ENCODE measurements around the gene PSMC3.
A peak's percentile ranks its signal among the peaks of the same experiment; 100 is the strongest.

The PSMC3 gene

DNA sequence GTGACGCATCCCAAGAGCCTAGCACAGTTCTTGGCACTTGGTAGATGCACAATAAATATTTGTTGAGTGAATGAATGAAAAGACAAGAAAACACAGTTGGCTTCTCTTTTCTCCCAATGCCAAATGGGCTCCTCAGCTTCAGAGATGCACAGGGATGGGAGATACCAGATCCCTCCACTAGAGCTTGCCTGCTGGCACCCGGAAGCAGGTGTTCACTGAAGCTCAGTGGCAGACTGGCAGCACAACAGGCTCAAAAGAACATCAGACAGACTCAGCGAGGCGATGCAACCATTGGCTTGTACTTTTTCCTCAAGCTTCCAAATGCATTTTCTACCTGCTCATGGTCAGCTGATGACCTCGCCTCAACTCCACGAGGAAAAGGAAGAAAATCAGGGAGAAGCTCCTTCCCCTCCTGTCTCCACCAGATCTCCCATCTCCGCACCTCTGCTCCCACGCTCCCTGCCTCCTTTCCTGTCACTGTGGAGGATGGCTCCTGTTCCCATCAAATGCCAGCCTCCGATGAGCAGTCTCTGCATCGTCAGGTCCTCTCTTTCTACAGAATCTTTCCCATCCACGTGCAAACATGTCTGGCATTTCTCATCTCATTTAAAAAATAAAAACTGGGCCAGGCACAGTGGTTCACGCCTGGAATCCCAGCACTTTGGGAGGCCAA, 16.9 kb upstream of the PSMC3 start:
- peak; percentile 56 for DNase-seq (ENCODE audit: low spot score)

DNA sequence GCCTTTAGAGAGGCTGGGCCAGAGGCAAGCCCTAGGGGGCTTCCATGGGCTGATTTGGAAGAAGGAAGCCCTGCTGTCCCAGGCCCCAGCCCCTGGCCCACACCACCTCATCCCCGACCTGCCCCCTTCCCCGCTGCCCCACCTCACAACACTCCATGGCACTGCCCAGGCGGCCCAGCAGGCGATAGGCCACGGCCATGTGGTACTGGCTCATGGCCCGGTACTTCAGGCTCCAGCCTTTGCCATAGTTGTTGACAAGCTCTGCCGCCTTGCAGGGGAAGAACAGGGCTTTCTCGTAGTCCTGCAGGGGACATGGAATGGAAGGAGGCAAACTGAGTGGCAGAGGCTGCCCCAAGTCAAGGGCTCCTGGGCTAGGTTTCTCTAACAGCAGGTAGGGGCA, 16.3 kb upstream of the PSMC3 start:
- no peak for DNase-seq (ENCODE audit: low spot score)

DNA sequence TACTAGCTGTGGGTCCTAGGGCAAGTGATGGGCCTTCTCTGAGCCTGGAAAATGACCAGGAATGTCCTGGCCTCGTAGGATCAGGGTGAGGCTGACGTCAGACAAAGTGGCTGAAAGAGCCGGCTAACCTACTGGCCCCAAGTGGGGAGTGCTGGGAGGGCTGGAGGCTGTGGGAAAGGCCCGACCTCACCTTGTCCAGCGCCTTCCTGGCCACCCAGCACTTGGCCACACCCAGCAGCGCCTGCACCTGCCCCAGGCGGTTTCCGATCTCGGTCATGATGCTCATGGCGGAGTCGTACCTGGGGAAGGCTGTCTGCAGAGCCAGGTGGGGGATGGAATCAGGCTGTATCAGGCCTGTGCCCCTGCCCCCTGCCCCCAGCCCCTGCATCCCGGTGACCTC, 15.2 kb upstream of the PSMC3 start:
- DNase-seq (ENCODE audit: low spot score) = no peak

DNA sequence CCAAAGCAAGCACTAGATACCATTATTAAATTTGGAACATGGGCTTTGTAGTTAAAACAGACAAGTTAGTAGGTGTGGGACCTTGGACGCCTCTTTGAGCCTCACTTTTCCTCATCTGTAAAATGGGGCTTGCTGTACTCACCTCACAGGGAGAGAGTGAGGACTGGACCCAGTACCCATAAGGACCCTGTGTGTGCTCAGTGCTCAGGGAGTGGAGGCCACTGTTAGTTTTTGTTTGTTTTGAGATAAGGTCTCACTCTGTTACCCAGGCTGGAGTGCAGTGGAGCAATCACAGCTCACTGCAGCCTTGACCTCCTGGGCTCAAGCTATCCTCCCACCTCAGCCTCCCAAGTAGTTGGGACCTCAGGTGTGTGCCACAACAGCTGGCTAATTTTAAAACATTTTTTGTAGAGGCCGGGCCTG, 13.8 kb upstream of the PSMC3 start:
- DNase-seq (ENCODE audit: low spot score) = no peak

DNA sequence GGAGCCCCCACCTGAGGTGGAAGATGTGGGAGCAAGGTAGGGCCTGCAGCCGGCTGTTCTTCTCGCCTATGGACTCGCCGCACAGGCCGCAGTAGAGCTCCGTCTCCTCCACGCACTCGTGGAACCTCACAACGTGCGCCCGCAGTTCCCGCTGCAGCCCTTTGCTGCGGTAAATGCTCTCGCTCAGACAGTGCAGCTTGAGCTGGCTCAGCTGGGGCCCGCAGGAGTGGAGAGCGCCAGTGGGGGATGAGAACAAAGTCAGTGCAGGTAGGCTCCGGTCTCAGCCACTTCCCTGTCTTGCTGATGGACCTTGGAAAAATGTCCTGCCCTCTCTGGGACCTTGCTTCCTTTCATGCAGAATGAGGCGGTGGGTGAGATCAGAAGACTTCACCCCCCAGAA, 12.5 kb upstream of the PSMC3 start:
- DNase-seq (ENCODE audit: low spot score) = no peak

DNA sequence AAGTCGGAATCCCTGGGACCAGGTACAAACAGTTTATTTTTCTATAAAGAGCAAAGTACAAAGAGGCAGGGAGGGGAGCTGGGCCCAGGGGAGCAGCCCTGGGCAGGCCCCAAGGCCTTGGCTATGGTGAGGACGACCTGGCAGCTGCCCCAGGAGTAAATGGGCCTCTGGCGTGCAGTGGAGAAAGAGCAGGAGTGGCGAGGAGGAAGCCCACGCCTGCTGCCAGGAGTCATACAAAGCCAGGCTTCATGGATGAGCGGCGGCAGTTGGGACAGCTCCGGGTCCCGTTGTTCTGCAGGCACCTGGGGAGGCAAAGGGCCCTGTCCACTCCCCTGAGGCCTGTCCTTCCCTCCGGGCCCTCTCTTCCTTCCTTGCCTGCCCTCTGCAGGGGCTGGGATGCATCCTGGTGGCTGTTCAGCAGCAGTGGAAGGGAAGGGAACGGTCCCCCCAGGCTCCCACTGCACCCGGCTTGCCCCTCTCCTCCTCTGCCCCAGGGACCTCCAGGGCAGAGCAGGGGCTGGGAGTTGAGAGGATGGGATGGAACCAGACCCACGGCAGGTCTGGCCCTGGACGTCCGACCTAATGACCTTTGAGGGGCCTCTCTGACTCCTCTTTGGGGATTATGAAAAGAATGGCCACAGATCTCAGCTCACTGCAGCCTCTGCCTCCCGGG, 11.6 kb upstream of the PSMC3 start:
- DNase-seq (ENCODE audit: low spot score) = no peak

DNA sequence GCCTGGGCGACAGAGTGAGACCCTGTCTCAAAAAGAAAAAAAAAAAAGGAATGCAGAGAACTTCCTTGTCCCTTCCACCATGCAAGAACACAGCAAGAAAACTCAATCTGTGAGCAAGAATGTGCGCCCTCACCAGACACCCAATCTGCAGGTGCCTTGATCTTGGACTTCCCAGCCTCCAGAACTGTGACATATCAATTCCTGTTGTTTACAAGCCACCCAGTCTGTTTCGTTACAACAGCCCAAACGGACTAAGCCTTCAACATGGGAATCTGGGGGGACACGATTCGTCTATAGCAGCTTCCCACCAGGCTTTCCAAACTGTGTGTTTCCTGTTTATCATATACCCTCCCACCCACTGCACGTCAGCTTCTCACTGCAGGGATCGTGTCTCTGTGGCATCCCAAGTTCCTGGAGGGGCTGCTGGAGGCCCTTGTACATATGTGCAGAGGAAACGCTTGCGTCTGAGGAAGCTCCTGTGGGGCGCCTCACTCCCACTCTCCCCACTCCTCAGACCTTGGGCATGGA, 11.0 kb upstream of the PSMC3 start:
- no peak for DNase-seq (ENCODE audit: low spot score)

DNA sequence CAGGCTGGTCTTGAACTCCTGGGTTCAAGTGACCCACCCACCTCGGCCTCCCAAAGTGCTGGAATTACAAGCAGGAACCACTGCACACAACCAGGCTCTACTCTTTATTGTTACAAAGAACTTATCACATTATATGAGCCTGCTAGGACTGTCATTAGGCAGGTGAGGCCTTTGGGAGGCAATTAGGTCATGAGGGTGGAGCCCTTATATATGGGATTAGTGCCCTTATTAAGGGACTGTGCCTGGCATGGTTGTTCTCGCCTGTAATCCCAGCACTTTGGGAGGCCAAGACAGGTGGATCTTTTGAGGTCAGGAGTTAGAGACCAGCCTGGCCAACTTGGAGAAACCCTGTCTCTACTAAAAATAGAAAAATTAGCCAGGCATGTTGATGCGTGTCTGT, 10.5 kb upstream of the PSMC3 start:
- no peak for DNase-seq (ENCODE audit: low spot score)

DNA sequence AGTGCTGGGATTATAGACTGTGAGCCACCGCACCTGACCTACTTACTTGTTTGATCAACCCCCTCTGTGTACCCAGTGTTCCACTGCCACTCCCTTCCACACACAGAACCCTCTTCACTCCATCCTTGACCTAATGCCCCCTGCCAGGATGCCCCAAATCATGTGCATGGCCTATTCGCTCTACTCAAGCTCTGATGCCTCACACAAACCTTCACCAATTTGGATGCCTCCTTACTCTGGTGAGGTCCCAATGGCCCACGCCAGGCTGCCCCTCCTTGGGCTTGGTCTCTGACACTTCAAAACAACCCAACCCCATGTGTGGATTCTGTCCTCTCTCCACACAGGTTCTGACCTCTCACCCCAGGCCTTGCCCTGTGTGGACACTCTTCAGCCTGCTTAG, 9.4 kb upstream of the PSMC3 start:
- DNase-seq (ENCODE audit: low spot score) = no peak

DNA sequence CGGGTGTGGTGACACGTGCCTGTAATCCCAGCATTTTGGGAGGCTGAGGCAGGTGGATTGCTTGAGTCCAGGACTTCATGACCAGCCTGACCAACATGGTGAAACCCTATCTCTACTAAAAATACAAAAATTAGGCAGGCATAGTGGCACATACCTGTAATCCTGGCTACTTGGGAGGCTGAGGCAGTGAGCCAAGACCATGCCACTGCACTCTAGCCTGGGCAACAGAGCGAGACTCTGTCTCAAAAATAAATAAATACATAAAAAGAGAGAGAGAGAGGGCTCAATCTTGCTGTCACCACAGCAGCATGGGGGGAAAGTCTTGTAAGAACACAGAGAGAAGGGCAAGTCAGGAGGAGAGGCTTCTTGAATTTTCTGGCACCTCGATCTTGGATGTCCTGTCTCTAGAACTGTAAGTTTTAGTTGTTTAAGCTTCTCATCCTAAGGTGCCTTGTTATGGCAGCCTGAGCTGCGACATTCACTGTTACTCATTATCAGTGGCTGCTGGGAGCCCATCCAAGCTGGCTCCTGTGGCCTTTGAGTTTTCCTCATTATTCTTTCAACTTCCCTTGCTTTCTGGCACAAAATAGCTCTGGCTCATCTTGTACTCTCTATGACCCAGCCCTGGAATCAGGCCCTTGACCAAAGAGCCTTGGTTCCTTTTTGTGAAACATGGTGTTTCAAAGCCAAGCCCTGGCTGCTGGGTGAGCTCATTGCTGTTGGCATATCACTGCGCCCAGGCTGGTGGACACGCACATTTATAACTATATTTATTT, 8.0 kb upstream of the PSMC3 start:
- DNase-seq (ENCODE audit: low spot score) = no peak

DNA sequence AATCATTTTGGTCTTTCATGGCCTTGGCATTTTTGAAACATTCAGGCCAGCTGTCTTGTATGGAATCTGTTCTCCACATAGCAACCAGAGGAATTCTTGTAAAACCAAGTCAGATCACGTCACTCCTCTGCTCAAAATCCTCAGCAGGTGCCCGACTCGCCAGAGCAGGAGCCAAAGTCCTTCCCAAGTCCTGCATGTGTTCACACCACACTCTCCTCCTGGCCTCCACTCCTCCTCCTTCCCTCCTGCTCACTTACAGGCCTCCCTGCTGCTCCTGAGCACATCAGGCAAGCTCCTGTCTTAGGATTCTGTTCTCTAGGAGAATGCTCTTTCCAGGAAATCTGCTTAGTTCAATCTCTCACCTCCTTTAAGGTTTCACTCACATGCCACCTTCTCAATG, 6.9 kb upstream of the PSMC3 start:
- no peak for DNase-seq (ENCODE audit: low spot score)

DNA sequence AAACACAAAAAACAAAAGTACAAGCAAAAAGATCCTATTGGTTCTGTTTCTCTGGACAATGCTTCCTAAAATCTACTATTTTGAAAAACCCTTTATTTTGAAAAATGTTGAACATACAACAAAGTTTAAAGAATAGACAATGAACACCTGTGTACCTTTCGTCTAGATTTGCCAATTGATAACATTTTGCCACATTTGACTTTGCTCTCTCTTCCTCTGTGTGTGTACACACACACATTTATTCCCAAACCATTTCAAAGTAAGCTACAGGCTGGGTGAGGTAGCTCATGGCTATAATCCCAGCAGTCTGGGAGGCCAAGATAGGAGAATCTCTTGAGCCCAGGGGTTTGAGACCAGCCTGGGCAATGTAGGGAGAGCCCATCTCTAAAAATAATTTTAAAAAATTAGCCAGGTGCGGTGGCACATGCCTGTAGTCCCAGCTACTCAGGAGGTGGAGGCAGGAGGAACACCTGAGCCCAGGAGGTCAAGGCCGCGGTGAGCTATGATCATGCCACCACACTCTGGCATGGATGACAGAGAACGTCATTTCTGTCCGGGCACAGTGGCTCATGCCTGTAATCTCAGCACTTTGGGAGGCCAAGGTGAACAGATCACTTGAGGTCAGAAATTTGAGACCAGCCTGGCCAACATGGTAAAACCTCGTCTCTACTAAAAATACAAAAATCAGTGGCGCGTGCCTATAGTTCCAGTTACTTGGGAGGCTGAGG, 5.3 kb upstream of the PSMC3 start:
- no peak for DNase-seq (ENCODE audit: low spot score)

DNA sequence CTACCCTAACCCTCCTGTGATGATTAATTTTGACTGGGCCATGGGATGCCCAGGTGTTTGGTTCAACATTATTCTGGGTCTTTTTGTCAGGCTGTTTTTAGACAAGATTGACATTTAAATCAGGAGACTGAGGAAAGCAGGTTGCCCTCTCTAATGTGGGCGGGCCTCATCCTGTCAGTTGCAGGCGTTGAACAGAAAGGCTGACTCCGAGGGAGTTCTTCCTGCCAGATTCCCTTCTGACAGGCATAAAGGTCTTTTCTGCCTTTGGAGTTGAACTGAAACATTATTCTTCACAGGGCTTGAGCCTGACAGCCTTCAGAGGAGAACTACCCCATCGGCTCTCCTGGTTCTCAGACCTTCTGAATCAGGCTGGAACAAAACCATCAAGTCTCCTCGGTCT, 4.3 kb upstream of the PSMC3 start:
- no peak for DNase-seq (ENCODE audit: low spot score)

DNA sequence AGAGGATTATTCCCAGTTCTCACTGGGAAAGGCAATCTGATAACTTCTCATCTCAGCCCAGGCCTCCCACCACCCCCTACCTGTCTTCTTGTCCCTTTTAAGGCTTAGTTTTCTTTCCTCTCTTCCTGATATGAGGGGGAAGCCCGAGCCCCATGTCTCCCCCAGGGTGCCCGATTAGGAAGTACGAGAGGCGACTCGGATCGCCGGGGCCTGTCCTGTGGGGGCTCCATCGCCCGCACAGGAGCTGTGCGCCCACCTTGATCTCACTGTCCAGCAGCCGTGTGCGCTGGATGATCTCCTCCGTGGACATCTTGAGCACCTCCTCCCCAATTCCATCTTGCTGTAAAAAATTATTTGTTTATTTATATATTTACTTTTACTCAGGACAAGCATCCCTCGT, 628 bp downstream of the PSMC3 start:
- no peak for DNase-seq (ENCODE audit: low spot score)

DNA sequence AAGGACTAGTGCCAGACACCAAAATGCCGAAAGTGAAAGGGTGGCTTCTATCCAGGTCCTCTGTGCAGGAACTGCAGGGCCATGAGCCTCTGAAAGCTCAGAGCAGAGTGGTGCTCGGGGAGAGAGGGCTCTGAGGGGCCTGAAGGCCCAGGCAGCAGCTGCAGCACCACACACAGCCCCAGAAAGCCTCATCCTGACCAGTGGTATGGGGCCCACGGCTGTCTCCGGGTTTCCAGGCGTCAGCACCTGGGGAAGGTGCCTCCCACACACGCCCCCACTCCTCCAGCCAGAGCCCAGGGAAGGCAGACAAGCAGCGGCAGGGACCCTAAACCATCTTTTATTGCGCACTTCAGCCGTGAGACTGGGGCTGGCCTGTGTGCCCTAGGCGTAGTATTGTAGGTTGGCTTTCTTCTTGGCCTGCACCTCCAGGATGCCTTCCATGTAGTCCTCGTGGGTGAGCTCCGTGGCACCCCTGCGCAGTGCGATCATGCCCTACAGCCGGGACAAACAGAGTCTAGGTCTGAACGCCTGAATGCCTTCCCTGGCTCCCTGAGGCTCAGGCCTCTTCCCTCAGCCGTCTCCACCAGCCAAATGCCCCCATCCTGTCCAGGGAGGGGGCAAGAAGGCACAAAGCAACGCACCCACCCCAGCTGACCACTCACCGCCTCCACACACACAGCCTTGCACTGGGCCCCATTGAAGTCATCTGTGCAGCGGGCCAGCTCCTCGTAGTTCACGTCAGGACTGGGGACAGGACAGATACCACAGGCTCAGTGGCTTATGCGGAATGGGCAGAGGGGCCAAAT, 7.6 kb downstream of the PSMC3 start:
- no peak for DNase-seq (ENCODE audit: low spot score)

DNA sequence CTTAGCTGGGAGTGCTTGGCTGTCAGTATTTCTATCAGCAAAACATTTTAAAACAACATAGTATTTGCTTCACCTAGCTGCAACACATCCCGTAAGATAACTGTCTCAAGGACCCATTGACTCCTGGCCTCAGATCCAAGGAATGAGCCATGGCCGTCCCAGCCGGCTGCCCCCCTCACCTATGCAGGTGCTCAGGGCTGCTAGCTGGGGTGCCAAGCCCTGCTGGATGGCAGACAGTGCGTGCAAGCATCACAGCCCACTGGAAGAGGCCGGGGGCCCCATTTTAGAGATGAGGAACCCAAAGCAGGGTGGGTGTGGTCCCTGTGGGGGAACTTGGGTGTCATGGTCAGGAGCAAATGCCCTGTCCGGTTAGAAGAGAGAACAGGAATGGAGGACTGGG, 8.5 kb downstream of the PSMC3 start:
- no peak for DNase-seq (ENCODE audit: low spot score)

DNA sequence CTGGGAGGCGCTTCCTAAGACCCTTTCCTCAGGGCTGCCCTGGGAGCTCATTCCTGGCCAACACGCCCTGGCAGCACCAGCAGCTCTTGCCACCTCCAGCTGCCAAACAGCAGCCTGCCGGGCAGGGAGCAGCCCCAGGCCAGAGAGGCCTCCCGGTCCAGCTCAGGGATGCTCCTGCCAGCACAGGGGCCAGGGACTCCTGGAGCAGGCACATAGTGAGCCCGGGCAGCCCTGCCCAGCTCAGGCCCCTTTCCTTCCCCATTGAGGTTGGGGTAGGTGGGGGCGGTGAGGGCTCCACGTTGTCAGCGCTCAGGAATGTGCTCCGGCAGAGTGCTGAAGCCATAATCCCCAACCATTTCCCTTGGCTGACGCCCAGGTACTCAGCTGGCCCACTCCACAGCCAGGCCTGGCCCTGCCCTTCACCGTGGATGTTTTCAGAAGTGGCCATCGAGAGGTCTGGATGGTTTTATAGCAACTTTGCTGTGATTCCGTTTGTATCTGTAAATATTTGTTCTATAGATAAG, 10.2 kb downstream of the PSMC3 start:
- DNase-seq (ENCODE audit: low spot score) = no peak

DNA sequence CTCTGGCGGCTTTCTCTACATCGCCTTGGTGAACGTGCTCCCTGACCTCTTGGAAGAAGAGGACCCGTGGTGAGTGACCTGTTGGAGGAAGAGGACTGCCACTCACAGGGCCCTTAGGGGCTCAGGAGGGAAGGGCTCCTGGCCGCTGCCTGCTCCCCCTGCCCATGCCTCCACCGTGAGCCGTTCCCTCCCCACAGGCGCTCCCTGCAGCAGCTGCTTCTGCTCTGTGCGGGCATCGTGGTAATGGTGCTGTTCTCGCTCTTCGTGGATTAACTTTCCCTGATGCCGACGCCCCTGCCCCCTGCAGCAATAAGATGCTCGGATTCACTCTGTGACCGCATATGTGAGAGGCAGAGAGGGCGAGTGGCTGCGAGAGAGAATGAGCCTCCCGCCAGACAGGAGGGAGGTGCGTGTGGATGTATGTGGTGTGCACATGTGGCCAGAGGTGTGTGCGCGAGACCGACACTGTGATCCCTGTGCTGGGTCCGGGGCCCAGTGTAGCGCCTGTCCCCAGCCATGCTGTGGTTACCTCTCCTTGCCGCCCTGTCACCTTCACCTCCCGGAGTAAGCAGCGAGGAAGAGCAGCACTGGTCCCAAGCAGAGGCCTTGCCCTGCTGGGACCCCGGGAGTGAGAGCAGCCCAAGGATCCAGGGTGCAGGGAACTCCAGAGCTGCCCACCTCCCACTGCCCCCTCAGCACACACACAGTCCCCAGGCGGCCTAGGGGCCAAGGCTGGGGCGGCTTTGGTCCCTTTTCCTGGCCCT, 11.0 kb downstream of the PSMC3 start:
- DNase-seq (ENCODE audit: low spot score) = no peak

DNA sequence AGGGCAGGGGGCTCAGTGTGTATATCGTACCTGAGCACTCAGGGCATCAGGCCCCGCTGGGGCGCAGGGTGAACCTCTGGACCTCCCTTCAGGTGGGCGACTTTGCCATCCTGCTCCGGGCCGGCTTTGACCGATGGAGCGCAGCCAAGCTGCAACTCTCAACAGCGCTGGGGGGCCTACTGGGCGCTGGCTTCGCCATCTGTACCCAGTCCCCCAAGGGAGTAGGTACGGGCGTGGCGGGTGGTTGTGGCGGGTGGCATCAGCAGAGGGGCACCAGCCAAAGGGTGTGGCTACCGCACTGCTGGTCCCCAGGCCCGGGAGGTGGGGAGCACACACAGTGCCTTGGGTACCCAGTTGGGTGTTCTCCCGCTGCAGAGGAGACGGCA, 11.6 kb downstream of the PSMC3 start:
- DNase-seq (ENCODE audit: low spot score) = no peak

DNA sequence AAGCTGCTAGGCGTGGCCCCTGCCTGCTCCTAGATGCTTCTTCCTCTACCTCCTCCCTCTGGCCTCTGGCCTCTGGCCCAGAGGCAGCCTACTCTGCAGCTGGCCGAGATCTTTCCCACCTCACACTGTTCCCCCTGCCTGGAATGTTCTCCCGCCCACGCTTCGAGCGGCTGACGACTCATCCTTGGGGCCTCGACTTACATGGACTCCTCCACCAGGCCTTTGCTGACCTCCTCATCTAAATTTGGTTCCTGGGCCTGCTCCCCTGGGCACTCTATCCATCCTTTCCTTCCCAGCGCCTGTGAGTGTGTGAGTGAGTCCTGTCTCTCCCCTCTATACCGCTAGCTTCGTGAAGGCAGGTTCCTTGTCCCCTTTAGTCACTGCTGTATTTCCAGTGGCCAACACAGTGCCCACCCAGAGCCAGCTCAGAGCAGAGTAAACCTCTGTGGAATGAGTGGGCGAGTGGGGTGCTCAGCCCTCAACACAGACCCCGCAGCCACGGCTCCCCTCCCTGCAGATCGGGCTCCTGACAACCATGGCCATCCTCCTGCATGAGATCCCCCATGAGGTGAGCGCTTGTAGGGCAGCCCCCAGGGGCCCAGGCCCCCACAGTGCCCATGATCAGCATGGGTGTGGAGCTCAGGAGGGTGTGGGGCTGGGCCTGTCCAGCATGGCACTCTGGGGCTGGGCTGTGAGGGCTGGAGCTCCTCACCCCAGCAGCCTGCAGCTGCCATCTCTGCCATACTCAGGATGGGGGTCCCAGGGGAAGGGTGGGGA, 12.1 kb downstream of the PSMC3 start:
- DNase-seq (ENCODE audit: low spot score) = no peak
